HepG2 (cell line): ENCODE results near the gene DENND2D. TPM values are rescaled to one million over a fixed set of nuclear protein-coding genes. Genes with fewer than 3 reads are reported as not detected.

Source experiments
- ATAC-seq: fragments of 200-7000 bp; cut with Tn5 transposase; 3 replicates; pipeline ENCODE4 v1.9.1; 2020; ENCODE audit warnings: mild to moderate bottlenecking, moderate library complexity
- BruUV-seq: library from RNA; stranded (reverse); fragments of 400-500 nt; replicated peaks from 2 replicates; lab custom pipeline; 2021; lab: Mats Ljungman, UMichigan
- CTCF ChIA-PET: fragments of 300-600 bp; formaldehyde crosslinking; extraction: SDS; loops from one replicate; lab custom pipeline; 2021; ENCODE audit warnings: low total read pairs, inconsistent platforms, low intra/inter-chr PET ratio; lab: Yijun Ruan, JAX
- POLR2A ChIA-PET: fragments of 350-600 bp; sonication (Branson Sonifier 250); formaldehyde crosslinking; loops from one replicate; lab custom pipeline; 2020; ENCODE audit warnings: antibody characterized with exemption, inconsistent platforms; lab: Yijun Ruan, JAX
- DNase-seq: peaks from one replicate; pipeline ENCODE4 v3.0.0-alpha.2; 2015; ENCODE audit warnings: low spot score
- FAIRE-seq: peaks from 3 replicates; lab custom pipeline; 2011; peaks lifted over from hg19 to GRCh38; lab: Jason Lieb, UNC
- H2AFZ ChIP-seq: one replicate; pipeline ENCODE4 v1.6.1; 2011; ENCODE audit warnings: low read length, inconsistent platforms
- H3K27ac ChIP-seq: fragments of 300-600 bp; 3 replicates; pipeline ENCODE4 v1.8.0; 2011; ENCODE audit warnings: mixed run types, mild to moderate bottlenecking, mixed read lengths, low read length, inconsistent platforms; ENCODE audit not compliant: insufficient read depth; ENCODE audit errors: extremely low read length
- H3K27me3 ChIP-seq, 2 experiments: fragments of 200-600 bp in 1 of 2; 2 replicates in 1 of 2; 3 replicates in 1 of 2; pipeline versions ENCODE4 v1.6.0 to v1.8.0; 2011; ENCODE audit warnings: low read length in 2 of 2, mild to moderate bottlenecking in 2 of 2, moderate library complexity in 2 of 2, inconsistent platforms in 1 of 2; ENCODE audit not compliant: insufficient read depth in 2 of 2, control insufficient read depth in 1 of 2
- H3K36me3 ChIP-seq, 2 experiments: fragments of 200-600 bp in 1 of 2; replicated peaks in 1 of 2; 2 replicates in 1 of 2; 3 replicates in 1 of 2; pipeline versions ENCODE4 v1.5.1 to v1.8.0; 2011; ENCODE audit warnings: low read length in 2 of 2, inconsistent platforms in 1 of 2; ENCODE audit not compliant: insufficient read depth in 2 of 2, control insufficient read depth in 1 of 2
- H3K4me1 ChIP-seq: 2 replicates; pipeline ENCODE4 v1.5.1; 2012; ENCODE audit warnings: low read length, inconsistent platforms; ENCODE audit not compliant: insufficient read depth
- H3K4me2 ChIP-seq: 2 replicates; pipeline ENCODE4 v1.6.0; 2011; ENCODE audit warnings: low read depth, low read length, inconsistent platforms
- H3K4me3 ChIP-seq, 3 experiments: fragments of 200-600 bp in 1 of 3; sonication (generic), shearing (Covaris generic) in 1 of 3; replicated peaks in 1 of 3; 2 replicates each; pipeline ENCODE4 v1.5.1; 2011 to 2016; ENCODE audit warnings: low read length in 3 of 3, inconsistent platforms in 2 of 3, low read depth in 2 of 3, mild to moderate bottlenecking in 2 of 3, control low read depth in 1 of 3, mixed read lengths in 1 of 3; ENCODE audit not compliant: insufficient read depth in 1 of 3
- H3K79me2 ChIP-seq: one replicate; pipeline ENCODE4 v1.6.1; 2011; ENCODE audit warnings: low read length, inconsistent platforms; ENCODE audit not compliant: insufficient read depth
- H3K9ac ChIP-seq: 2 replicates; pipeline ENCODE4 v1.6.0; 2011; ENCODE audit warnings: mild to moderate bottlenecking, low read depth, low read length, inconsistent platforms; ENCODE audit not compliant: insufficient read depth
- H3K9me3 ChIP-seq: 2 replicates; pipeline ENCODE4 v1.5.1; 2012; ENCODE audit warnings: mild to moderate bottlenecking, low read length
- H4K20me1 ChIP-seq: 2 replicates; pipeline ENCODE4 v1.6.0; 2011; ENCODE audit warnings: inconsistent platforms, mild to moderate bottlenecking, low read length, moderate library complexity; ENCODE audit not compliant: insufficient read depth
- ELF1 ChIP-seq: sonication (generic); formaldehyde crosslinking; IDR thresholded peaks from 2 replicates; pipeline ENCODE4 v1.4.0; 2020; ENCODE audit warnings: missing genetic modification reagents
- GPN1 ChIP-seq: sonication (generic); formaldehyde crosslinking; IDR thresholded peaks from 2 replicates; pipeline ENCODE4 v1.5.1; 2020; ENCODE audit warnings: missing genetic modification reagents, borderline replicate concordance
- KMT2A ChIP-seq: sonication (generic); formaldehyde crosslinking; IDR thresholded peaks from 2 replicates; pipeline ENCODE4 v1.4.0; 2020; ENCODE audit warnings: missing genetic modification reagents
- MZF1 ChIP-seq: sonication (generic); formaldehyde crosslinking; IDR thresholded peaks from 2 replicates; pipeline ENCODE4 v1.8.1; 2023; ENCODE audit warnings: mild to moderate bottlenecking, missing genetic modification reagents, borderline replicate concordance
- PHF20 ChIP-seq: sonication (generic); formaldehyde crosslinking; IDR thresholded peaks from 2 replicates; pipeline ENCODE4 v1.5.0; 2020; ENCODE audit warnings: mild to moderate bottlenecking, missing genetic modification reagents
- PLRG1 ChIP-seq: fragments of 450-650 bp; conservative IDR thresholded peaks from 2 replicates; pipeline ENCODE4 v1.6.1; 2016
- POLR2AphosphoS2 ChIP-seq: IDR thresholded peaks from 2 replicates; pipeline ENCODE4 v1.6.1; 2011; ENCODE audit warnings: low read depth, low read length, improper control_type of control experiment
- SRY ChIP-seq: sonication (generic); formaldehyde crosslinking; IDR thresholded peaks from 2 replicates; pipeline ENCODE4 v1.8.0; 2022; ENCODE audit warnings: mild to moderate bottlenecking, missing genetic modification reagents
- ZFP62 ChIP-seq: sonication (generic); formaldehyde crosslinking; IDR thresholded peaks from 2 replicates; pipeline ENCODE4 v1.4.0; 2020; ENCODE audit warnings: missing genetic modification reagents
- ZNF607 ChIP-seq: sonication (generic); formaldehyde crosslinking; IDR thresholded peaks from 2 replicates; pipeline ENCODE4 v1.5.1; 2020; ENCODE audit warnings: missing genetic modification reagents, mild to moderate bottlenecking, borderline replicate concordance
- WGBS: methylation state at CpG from one replicate; pipeline ENCODE4 v1.1.6; 2017; ENCODE audit warnings: low lambda C conversion rate; 5-methylcytosine and 5-hydroxymethylcytosine counted together
- in situ Hi-C: cut with HindIII; loops from 2 replicates; pipeline ENCODE4 v1.10.0; 2017; ENCODE audit warnings: low pct_unique_long_range_greater_than_20kb; ENCODE audit not compliant: extremely low pct_ligation_motif_present
- intact Hi-C: fragments of 100-400 bp; cut with micrococcal nuclease; formaldehyde crosslinking; loops from one replicate; pipeline ENCODE4 v1.10.0; 2022; ENCODE audit not compliant: unreplicated experiment
- polyA plus RNA-seq, 8 experiments: library from polyadenylated mRNA; depleted of rRNA in 3 of 8; stranded (reverse) in 7 of 8; unstranded in 1 of 8; fragments of >200 nt; fragmentation: Illumina TruSeq in 4 of 8; extraction: Trizol in 4 of 8; gene quantifications; 2 replicates each; pipeline versions ENCODE4 v1.2.1 to v1.2.3, GENCODE V29; 2011 to 2016; ENCODE audit warnings: low read depth in 4 of 8, missing spikeins in 1 of 8, mixed read lengths in 1 of 8; ENCODE audit not compliant: insufficient read depth in 1 of 8
- total RNA-seq, 5 experiments: library from RNA; depleted of rRNA; stranded (reverse); fragments of >200 nt; fragmentation: Illumina TruSeq; extraction: Trizol; gene quantifications; 2 replicates each; pipeline ENCODE4 v1.2.3, GENCODE V29; 2016; ENCODE audit warnings: low read depth in 1 of 5
- TF ChIP-seq, protein P1 (sequence below): sonication (generic); formaldehyde crosslinking; IDR thresholded peaks from 2 replicates; pipeline ENCODE4 v1.4.0; 2020; ENCODE audit warnings: missing genetic modification reagents, mild to moderate bottlenecking, borderline replicate concordance

Gene DENND2D
- total and polyA plus RNA-seq, 2 of the 13 experiments (the other 11 are each of a cell fraction or from before 2014, with no cell fraction given) = 0.04 TPM; not detected in 1

DNA sequence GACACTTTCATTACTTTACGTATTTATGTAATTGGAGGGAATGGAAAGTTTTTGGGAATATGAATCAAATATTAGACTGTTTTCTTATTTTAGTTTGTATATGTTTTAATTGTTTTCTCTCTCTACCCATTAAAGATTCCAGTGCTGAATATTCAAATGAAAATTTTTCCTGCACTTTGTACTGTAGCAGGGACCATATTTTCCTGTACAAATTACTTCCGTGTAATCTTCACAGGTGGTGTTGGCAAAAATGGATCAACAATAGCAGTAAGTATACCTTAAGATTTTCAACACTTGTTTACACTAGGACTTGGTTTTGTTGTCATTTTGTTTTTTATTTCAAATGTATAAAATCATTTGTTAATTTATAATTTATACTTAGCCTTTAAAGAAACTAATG lies 18.4 kb downstream of the DENND2D start:
- Histone ChIP-seq H3K36me3 (peaks cover 10 to 37% of the 10 kb centered on the region in 2 experiments), H3K27ac (no peak overlapping the region), H3K27me3 (no peaks in the 10 kb centered on the region), H3K9ac (no peak overlapping the region), H3K4me3 (no peak overlapping the region), H2AFZ (no peak overlapping the region), H3K9me3 (no peaks in the 10 kb centered on the region), H4K20me1 (no peaks in the 10 kb centered on the region), H3K4me1 (no peaks in the 10 kb centered on the region), H3K4me2 (no peak overlapping the region), H3K79me2 (no peaks in the 10 kb centered on the region)
- in situ Hi-C loops = no loop called here
- POLR2A ChIA-PET = no interaction called here
- 97% methylated on average over 2 of the region's 2 CpGs for WGBS
- FAIRE-seq (no peak), ATAC-seq (no peak), DNase-seq (no peak)
- BruUV-seq = no TSS peak
- CTCF ChIA-PET = no interaction called here
- TF ChIP-seq SRY (CRISPR knock-in tag) (no peak), ELF1 (CRISPR knock-in tag) (no peak), PLRG1 (no peak), PHF20 (CRISPR knock-in tag) (no peak)
- intact Hi-C loops = no loop called here

DNA sequence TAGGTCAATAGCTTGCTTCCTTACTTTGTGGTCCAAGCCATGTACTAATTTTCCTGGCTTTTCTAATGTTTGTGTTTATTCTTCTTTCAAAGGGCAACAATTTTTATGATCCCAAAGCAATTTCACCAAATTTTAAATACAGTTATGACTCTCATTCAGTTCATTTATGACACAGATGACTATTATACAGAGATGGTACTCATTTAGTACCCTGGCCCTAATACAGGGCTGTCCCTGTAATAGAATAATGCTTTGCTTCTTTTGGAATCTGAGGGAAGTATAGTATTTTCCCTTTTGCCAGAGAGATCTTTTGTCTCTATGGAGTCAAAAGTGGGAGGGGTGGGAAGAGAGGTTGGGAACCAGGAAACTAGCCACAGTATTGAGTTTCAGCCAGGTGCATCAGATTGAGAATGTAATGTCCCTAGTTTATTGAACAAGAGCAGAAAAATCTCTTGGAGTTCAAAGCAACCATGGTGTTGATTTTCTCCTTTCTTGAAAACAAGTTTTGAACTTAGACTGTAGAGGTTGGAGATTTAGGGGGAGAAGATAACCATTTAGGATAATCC lies 20.4 kb downstream of the DENND2D start:
- no peaks in the 10 kb centered on the region for H4K20me1 ChIP-seq
- H3K36me3 ChIP-seq = peaks cover 10 to 47% of the 10 kb centered on the region in 2 experiments
- no peak overlapping the region for H3K4me3 ChIP-seq
- in situ Hi-C loops (no loop called here), intact Hi-C loops (no loop called here)
- no peak overlapping the region for H3K4me2 ChIP-seq
- no peaks in the 10 kb centered on the region for H3K79me2 ChIP-seq
- H3K27me3 ChIP-seq = no peaks in the 10 kb centered on the region
- DNase-seq = no peak
- CTCF ChIA-PET = no interaction called here
- POLR2A ChIA-PET = no interaction called here
- no peaks in the 10 kb centered on the region for H3K4me1 ChIP-seq
- TF ChIP-seq, protein P1, sequence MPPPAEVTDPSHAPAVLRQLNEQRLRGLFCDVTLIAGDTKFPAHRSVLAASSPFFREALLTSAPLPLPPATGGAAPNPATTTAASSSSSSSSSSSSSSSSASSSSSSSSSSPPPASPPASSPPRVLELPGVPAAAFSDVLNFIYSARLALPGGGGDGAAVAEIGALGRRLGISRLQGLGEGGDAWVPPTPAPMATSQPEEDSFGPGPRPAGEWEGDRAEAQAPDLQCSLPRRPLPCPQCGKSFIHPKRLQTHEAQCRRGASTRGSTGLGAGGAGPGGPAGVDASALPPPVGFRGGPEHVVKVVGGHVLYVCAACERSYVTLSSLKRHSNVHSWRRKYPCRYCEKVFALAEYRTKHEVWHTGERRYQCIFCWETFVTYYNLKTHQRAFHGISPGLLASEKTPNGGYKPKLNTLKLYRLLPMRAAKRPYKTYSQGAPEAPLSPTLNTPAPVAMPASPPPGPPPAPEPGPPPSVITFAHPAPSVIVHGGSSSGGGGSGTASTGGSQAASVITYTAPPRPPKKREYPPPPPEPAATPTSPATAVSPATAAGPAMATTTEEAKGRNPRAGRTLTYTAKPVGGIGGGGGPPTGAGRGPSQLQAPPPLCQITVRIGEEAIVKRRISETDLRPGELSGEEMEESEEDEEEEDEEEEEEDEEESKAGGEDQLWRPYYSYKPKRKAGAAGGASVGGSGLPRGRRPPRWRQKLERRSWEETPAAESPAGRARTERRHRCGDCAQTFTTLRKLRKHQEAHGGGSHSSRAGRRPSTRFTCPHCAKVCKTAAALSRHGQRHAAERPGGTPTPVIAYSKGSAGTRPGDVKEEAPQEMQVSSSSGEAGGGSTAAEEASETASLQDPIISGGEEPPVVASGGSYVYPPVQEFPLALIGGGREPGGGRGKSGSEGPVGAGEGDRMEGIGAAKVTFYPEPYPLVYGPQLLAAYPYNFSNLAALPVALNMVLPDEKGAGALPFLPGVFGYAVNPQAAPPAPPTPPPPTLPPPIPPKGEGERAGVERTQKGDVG (CRISPR knock-in tag) = no peak
- TF ChIP-seq MZF1 = no peak
- no peak for TF ChIP-seq KMT2A (CRISPR knock-in tag)
- TF ChIP-seq ZNF607 (CRISPR knock-in tag) = no peak
- no peak for TF ChIP-seq ZFP62 (CRISPR knock-in tag)
- TF ChIP-seq GPN1 = no peak
- TF ChIP-seq PLRG1 = no peak
- no peak for TF ChIP-seq POLR2AphosphoS2
- H3K9ac ChIP-seq = no peak overlapping the region
- no TSS peak for BruUV-seq
- H2AFZ ChIP-seq = no peak overlapping the region
- no peak for FAIRE-seq
- H3K9me3 ChIP-seq = no peaks in the 10 kb centered on the region
- no peak for ATAC-seq
- H3K27ac ChIP-seq = no peak overlapping the region
